ENCODE results near the gene WNK2.

Gene WNK2

DNA sequence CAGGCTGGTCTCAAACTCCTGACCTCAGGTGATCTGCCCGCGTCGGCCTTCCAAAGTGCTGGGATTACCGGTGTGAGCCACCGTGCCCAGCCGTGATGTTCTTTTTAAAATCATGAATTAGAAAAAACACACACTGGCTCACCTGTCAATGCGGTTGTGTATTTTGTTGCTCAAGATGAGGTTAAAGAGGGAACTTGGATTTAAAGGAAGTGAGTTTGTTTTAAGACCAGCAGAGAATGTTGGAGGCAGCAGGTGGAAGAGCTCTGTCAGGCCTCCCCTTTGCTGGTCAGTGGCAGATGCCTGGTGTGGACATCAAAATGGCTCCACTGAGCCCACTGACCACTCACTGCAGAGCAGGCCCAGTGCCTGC, 38.9 kb downstream of the WNK2 start:
- no peak for DNase-seq

DNA sequence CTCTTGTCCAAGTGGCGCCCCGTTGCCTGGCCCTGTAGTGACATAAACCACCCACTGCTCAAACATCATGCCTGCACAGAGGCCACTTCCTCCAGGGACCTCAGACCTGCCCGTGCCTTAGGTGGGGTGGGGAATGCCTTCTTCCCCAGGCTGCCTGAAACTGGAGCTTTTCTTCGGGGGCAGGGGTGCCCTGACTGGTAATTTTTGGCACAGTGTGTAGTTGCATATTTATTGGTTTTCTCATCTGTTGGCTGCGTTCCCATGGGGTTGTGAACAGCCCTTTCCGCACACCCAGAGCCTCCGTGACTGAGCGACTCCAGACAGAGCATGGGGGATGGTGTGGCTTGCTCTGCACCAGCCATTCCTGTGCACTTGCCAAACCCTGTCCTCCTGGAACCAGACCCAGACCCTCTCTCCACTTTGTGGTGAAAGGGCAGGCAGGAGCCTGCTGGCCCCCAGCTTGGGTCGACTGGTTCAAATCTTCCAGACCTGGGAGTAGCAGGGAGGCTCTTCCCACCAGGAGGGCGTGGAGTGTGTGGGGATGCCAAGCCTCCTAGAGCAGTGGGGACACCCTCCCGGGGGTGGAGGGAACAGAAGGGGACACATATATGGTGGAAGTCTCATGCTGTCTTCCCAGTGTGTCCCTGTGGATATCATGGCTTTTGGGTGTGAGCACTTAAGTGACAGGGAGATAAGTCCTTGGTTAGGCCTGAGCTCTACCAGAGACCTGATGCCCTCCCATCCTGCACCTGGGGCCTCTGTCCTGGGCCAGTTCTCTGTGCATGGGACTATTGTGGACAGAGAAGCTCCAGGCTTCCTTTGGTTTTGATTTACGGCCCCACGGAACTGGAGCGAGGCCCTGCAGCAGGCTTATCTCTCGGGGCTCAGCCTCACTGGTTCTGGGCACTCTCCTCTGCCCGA, 39.6 kb downstream of the WNK2 start:
- DNase-seq = no peak

DNA sequence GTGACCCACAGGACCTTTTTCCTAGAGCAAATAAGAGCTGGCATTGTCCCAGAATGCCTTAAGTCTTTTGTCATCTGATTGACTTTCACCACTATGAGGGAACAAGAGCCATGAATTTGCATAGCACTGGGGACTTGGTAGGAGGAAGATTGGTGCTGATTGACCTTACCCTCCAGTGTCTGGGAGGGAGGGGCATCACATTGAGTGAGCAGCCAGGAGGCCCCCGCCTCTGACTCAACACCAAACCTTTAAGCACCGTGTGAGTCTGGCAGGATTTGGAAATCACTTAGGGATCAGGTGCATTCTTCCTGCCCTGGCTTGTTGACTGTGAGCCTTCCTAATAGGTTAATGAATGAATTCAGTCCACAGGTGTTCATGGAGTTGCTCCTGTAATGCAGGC, 40.7 kb downstream of the WNK2 start:
- peak; percentile 16 for DNase-seq

DNA sequence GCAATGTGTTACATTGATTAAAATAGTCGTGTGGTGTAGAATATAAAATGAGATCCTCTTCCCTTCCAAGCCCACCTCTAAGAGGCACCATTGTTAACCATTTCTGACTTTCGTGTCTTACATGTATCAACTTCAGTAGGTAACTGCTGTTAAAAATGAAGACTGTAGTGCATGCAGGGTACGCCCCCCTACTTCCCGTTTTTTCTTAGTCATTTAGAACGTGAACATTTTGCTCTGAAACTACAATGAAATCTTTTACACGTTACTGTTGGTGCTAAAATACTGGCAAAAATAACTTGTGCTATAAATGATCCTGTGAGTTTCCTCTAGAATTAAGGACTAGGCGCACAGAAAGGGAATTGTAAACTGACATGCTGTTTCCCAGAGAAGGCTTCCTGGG, 41.5 kb downstream of the WNK2 start:
- DNase-seq = no peak

DNA sequence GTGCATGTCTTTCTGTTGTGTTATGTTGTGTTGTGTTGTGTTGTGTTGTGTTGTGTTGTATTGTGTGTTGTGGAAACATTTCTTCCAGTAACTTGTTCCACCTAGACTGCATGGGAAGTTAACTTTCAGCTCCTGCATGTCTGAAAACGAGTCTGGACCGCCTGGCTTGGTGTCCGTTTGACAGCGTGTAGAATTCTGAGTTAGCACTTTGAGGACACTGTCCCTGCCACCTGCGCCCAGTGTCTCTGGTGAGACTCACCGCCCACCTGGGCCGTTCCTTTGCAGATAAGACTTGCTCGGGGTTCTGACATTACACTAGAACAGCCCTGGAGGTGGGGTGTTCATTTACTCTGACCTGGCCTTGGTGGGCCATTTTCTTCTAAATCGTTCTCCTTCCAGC, 42.0 kb downstream of the WNK2 start:
- no peak for DNase-seq

DNA sequence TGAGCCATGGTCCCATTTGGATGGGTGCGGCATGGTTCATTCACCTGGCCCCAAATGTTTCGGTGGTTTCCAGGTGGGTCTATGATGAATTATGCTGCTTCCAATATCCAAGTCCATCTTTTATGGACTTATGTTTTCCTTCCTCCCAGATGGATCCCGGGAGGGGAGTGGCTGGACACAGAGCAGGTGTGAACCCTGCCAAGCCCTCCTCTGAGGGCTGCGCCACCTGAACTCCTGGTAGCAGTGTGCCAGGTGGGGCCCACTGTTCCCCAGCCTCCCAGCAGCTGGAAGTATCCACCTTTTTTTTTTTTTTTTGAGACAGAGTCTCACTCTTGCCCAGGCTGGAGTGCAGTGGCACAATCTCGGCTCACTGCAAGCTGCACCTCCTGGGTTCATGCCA, 42.9 kb downstream of the WNK2 start:
- peak; percentile 14 for DNase-seq

DNA sequence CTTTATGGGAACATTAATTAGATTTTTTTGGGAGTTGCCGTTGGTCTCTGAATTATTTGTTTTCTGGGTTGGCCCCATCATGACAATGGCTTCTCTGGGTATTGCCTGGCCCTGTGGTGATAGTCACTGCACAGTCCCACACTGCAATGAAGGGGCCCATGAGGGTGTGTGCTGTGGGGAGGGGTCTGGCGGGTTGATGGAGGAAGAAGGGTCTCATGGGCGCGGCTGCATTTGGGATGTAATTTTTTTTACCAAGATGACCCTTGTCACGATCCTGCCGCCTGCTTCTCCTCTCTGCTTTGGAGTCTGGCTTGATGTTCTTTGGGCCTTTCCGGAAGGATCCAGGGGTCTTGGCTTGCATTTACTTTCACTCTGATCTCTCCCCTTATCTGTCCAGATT, 44.1 kb downstream of the WNK2 start:
- no peak for DNase-seq

DNA sequence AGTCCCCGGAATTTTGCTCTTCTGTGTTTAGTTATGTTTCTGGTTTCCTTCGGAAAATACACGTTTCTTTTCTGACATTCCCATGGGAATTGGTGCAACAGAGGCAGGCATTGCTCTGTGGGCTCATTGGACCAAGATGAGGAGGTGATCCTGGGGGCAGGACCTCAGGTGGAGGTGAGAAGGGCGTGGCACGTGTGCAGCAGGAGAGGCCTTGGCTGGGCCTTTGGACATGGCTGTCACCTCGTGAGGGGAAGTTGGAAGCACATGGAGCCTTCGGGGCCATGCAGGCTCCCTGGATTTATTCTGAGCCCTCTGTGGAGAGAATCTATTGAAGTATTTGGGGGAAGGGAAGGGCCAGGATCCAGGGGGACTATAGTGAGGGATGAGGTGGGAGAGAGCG, 44.5 kb downstream of the WNK2 start:
- no peak for DNase-seq

DNA sequence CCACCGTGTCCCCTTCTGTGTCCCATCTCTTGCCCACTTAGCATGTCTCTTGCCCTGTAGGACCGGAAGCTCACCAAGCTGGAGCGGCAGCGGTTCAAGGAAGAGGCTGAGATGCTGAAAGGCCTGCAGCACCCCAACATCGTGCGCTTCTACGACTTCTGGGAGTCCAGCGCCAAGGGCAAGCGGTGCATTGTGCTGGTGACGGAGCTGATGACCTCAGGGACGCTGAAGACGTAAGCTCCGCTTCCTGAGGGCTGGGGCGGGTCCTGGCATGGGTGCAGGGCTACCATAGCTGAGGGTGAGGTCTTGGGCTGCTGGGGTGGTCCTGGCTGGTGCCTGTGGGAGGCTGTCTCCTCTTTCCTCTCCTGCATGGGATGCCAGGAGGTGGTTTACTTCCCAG, 45.7 kb downstream of the WNK2 start:
- no peak for DNase-seq

DNA sequence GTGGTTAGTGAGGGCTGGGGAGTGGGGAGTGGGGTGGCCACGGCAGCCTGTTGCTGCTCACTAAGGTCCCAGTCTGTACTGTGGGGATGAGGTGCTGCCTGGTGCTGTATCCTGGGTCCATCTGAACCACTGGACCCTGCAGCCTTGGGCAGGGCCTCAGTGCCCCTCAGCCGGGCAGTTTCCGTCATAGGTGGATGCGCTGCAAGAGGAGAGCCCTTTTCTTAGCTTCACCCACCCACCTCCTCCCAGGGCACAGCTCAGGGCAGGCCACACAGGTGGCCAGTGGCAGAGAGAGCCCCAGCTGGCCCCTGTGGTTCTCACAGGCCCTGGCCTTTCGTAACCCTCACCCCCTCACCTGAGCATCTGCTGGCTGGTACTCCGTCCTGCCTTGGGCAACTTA, 46.2 kb downstream of the WNK2 start:
- DNase-seq = no peak

DNA sequence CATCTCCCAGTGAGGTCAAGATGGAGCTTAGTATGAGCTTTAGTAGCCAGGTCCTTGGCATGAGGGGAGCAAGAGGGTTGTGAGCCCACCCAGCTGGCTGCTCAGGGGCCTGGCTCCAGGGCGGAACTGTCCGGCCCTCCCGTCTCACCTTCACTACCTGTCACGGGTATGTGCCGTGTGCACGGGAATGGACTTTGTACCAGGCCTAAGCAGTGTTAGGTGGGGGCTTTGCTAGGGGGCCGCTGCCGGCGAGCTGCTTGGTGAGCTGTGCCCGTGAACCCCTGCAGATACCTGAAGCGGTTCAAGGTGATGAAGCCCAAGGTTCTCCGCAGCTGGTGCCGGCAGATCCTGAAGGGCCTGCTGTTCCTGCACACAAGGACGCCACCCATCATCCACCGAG, 46.7 kb downstream of the WNK2 start:
- DNase-seq = no peak

DNA sequence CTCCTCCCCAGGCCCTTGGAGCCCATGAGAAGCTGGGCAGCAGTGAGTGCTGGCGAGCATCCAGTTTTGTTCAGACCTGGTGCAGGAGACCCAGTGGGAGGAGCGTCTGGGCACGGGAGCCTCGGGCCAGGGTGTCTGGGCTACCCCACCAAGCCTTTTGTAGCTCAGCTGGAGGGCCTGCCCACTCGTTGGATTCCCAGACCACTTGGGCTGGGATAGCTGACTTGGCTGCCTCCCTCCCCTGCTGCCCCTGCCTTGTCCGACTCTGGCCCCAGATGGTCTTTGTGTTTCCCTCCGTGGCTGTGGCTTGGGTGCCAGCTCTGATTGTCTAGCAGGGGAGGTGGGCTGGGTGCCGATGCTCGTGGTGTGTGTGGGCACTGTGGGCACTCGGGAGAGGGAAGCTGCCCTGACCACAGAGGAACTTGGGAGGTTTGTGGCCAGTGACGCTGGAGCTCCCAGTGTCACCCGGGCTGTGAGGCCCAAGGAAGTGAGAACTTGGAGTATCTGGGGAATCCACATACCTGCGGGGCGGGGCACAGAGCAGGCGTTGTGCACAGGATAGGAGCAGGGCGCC, 47.3 kb downstream of the WNK2 start:
- DNase-seq = no peak

DNA sequence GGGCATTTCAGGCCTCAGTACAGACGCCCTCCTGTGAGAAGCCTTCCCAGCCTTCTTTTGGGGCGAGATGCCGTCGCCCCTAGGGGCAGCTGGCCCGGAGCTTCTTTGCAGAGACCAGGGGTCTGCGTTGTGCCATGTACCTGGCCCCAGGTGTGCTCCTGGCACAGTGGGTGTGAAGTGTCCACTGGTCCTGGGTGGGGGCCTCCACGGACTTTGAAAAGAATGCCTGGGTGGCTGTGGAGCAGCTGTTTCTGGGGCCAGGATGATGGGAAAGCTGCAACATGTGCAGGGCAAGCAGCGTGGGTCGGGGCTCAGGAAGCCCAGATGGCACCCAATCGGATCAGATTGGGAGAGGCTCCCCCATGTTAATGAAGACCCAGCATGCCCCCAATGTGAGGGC, 47.8 kb downstream of the WNK2 start:
- DNase-seq = no peak

DNA sequence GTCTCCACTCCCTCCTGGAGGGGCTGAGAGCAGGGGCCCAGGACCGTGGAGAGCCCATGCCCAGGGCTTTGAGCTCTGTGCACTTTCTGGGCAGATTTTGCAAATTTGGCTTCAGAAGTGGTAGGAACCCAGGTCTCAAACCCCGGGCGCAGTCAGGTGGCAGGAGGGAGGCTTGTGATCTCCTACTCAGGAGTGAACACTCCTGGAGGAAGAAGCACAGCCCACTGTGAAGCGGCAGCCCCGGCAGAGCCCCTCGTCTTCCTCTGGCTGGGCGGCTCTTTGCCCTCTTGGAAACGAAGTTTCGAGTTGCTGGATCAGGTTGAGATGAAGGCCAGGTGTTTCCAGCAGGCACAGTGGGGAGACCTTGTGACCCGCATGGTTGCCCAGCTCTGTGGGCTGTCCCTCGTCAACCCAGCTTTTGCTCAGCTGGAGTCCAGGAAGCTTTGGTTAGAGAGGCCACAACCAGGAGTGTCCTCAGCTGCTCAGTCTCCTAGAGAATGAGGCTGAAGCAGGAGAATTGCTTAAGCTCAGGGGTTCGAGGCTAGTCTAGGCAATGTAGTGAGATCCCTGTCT, 48.5 kb downstream of the WNK2 start:
- DNase-seq = no peak

DNA sequence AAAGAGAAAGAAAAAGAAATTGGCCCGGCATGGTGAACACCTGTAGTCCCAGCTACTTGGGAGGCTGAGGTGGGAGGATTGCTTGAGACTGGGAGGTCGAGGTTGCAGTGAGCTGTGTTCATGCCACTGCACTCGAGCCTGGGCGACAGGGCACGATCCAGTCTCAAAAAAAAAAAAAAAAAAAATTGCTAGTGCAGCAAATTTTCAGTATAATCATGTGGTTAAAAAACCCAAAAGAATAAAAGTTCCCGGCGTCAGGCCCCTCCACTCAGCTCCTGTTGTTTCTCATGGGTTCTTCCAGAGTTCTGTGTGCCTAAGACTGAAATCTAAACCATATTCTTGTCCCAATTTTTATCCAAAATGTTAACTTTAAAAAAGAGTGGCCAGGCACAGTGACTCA, 49.1 kb downstream of the WNK2 start:
- DNase-seq = no peak

DNA sequence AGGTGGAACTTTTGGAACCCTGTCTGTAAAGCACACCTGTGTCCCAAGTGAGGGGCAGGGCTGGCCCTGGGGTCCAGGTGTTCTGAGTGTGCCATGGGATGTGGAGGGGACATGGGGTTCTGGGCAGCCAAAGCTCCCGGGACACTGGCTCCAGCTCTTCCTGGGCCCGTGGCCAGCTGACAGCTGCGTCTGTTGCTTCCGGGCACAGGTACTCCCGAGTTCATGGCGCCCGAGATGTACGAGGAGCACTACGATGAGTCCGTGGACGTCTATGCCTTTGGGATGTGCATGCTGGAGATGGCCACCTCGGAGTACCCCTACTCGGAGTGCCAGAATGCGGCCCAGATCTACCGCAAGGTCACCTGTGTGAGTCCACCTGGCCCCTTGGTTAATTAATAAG, 50.7 kb downstream of the WNK2 start:
- DNase-seq = no peak

DNA sequence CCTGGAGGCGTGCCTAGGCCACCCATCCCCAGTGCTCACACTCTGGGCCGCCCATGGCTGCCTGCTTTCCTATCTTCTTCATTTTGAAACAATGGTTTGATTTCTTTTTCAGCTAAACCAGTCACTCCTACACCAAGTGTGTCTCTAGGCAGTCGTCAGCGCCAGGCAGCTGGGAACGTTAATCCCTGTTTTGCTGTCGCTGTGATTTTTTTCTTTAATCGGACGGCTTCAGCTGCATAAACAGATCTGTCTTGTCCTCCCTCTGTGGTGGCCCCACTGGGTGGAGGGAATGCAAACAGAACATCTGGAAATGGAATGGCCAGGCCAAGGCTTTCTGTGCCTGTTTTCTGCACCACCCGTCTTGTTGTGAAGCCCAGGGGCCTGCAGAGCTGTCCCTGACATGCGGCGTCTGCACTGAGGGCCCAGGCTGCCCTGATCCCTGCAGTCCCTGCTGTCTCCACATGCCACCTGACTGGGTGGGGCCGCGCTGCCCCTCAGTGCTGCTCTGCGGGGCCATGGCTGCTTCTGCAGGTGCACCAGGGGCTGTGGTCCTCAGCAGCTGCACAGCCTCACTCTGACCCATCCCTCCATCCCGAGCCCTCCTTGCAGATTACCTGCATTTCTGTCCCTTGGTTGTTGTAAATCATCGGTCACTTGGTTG, 51.5 kb downstream of the WNK2 start:
- no peak for DNase-seq

DNA sequence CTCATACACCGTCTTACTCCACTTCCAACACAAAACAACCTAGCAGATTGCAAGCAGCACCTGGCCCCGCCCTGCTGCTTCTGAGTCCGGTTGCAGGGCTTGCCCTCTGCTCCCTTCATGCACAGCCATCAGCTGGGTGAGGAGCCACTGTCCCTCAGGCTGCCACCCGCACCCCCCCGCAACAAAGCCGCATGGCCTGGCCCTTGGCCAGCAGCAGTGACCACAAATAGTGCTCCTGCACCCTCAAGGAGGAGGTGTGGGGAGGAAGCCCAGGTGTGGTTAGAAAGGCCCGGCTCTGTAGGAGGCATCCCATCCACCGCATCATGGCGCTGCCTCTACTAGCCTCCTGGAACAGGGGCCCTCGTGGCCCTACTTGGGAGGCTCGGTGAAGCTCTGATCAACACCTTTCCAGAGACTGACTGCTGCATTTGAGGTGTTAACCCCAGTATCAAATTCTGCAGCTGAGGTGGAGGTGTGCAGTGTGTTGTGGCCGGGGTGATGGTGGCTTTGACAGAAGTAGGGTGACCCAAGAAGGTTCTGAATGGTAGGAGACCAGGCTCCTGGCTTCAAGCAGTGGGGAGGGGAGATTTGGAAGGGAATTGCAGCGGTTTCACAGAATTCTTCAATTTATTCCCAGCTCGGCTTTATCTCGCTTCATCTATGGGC, 52.7 kb downstream of the WNK2 start:
- no peak for DNase-seq

DNA sequence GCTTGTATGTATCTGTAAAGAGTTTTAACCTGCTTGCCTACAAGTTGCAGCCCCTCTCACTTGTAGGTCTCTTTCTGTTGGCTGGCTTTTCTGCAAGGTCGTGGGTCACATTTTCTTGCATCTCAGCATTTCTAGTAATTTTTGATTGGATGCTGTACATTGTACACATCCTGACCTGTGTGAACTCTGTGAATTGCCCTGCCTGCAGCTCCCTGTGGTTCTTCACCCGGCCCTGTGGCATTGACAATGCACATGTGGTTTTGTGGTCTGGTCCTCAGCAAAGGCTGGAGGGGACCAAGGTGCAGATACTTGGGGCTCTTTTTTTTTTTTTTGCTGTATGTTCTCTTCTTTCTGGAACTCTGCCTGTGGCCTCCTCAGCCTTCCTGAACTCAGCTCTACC, 53.6 kb downstream of the WNK2 start:
- no peak for DNase-seq

DNA sequence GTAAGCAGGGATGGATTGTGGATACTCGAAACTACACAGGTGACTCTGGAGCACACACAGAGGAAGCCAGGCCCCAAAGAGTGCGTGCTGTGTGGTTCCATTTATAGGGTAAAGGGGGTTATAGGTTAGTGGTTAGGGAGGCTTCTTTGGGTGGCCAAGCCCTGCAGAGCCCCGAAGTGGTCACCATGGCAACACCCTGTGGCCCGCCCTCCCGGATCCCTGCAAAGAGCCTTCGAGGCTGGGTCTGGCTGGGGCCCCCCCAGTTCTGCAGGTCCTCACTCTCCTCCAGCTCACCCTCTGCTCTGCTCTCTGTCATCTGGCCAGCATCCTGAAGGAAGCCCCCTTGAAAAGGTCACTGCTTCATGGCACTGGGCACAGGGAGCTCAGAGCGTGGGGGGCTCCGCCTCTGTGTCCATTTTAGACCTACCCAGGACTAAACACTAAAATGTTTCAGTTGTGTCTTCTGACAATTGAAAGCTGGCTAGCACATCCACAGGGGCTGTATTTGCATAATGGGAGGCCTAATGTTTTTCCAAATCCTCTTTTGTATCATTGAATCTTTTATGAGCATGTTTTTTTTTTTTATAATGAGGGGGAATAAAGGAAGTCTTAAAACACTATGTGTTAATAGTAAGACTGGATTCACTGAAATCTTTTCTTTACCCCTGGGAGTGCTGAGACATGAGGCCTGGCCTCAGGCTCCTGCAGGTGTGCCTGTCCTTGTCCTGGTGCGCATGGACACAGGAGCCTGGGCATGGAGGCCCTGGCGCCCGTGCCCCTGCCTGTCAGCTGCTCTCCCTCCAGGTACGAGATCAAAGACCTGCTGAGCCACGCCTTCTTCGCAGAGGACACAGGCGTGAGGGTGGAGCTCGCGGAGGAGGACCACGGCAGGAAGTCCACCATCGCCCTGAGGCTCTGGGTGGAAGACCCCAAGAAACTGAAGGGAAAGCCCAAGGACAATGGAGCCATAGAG, 55.3 kb downstream of the WNK2 start:
- no peak for DNase-seq

DNA sequence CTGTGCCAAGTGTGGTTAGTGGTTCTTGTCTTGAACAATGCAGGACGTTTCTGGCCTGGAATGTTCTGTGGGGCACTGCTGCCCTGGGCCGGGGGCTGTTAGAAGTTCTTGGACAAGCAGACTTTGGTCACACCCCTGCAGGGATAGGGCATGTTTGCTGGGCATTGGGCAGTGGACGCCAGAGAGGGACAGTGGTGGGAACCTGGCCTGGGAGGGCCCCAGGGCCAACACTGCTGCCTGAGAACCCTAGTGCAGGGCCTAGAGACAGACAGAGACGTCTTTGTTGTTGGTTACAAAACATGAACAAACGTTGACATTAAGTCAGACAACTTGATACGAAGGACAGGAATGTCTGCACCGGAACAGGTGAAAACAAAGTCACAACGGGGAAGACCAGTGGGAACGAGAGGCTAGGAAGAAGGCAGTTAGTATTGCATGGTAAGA, 57.0 kb downstream of the WNK2 start:
- no peak for DNase-seq

DNA sequence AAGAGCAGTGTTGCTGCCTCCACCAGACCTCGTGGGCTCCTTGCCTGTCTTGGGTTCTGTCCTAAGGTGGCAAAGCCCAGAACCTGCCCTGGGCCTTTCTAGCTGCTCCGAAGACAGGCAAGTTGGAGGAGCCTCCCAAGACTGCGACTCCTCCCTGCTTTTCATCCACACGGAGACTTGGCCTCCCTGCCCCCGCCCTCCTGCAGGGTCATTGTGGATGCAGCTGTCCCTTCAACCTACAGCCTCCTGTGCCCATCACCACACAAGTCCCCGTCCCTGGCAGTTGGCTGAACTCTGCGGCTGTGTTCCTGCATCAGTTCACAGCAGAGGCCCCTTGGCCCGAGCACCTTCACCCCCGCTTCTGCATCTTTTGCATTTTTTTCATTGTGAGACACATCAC, 59.2 kb downstream of the WNK2 start:
- no peak for DNase-seq

Data from DMS53 (cell line).